HL-60 (cell line): ENCODE data around the gene PLA2R1.

Source experiments
- DNase-seq, 2 experiments: peaks; one replicate each; pipeline ENCODE4 v3.0.0-alpha.2; 2010 to 2020; ENCODE audit warnings: low read depth in 1 of 2, low spot score in 1 of 2
- H3K27ac ChIP-seq: fragments of 250-450 bp; sonication (Bioruptor Pico); replicated peaks from 2 replicates; pipeline ENCODE4 v1.5.1; 2020; ENCODE audit warnings: mild to moderate bottlenecking, moderate library complexity
- H3K27me3 ChIP-seq: fragments of 250-450 bp; sonication (Bioruptor Pico); 2 replicates; pipeline ENCODE4 v1.5.1; 2021; ENCODE audit warnings: mild to moderate bottlenecking, moderate library complexity; ENCODE audit not compliant: insufficient read depth, poor library complexity, severe bottlenecking
- H3K4me3 ChIP-seq: replicated peaks from 2 replicates; pipeline ENCODE4 v1.5.1; 2011; ENCODE audit warnings: mild to moderate bottlenecking, control low read depth, low read length; ENCODE audit not compliant: insufficient read depth
- CTCF ChIP-seq: IDR thresholded peaks from one replicate; pipeline ENCODE4 v1.5.1; 2011; ENCODE audit warnings: low read length, control low read depth, inconsistent platforms; ENCODE audit not compliant: insufficient read depth
- GABPA ChIP-seq: IDR thresholded peaks from 2 replicates; pipeline ENCODE4 v1.6.1; 2012; ENCODE audit warnings: low read depth
- POLR2AphosphoS5 ChIP-seq: IDR thresholded peaks from 2 replicates; pipeline ENCODE4 v1.6.1; 2012; ENCODE audit warnings: low read depth
- REST ChIP-seq: IDR thresholded peaks from 2 replicates; pipeline ENCODE4 v1.6.1; 2012; ENCODE audit warnings: low read depth; ENCODE audit not compliant: insufficient replicate concordance
- SPI1 ChIP-seq: IDR thresholded peaks from 2 replicates; pipeline ENCODE4 v1.6.1; 2012; ENCODE audit warnings: low read depth, mild to moderate bottlenecking, borderline replicate concordance

PLA2R1 gene

GRCh38 chr2:159910951-159911350 lies 151.5 kb downstream of the PLA2R1 start:
- Histone ChIP-seq H3K27me3 (no peaks in the 10 kb centered on the region), H3K4me3 (no peak overlapping the region), H3K27ac (no peak overlapping the region)
- TF ChIP-seq REST, result no peak
- no peak for TF ChIP-seq SPI1
- no peak for TF ChIP-seq GABPA
- TF ChIP-seq POLR2AphosphoS5, result no peak
- no peak for TF ChIP-seq CTCF
- no peak for DNase-seq

GRCh38 chr2:159908623-159909022 lies 153.8 kb downstream of the PLA2R1 start:
- no peak for DNase-seq
- Histone ChIP-seq H3K27me3 (no peaks in the 10 kb centered on the region), H3K27ac (no peak overlapping the region), H3K4me3 (no peak overlapping the region)
- TF ChIP-seq POLR2AphosphoS5 (no peak), CTCF (no peak), GABPA (no peak), REST (no peak), SPI1 (no peak)

- no peak for DNase-seq
Observed at GRCh38 chr2:159907909-159908308, 154.5 kb downstream of the PLA2R1 start.

More at GRCh38 chr2:159907909-159908308, 154.5 kb downstream of the PLA2R1 start:
- Histone ChIP-seq H3K27ac (no peak overlapping the region), H3K27me3 (no peaks in the 10 kb centered on the region), H3K4me3 (no peak overlapping the region)
- TF ChIP-seq REST, result no peak
- TF ChIP-seq GABPA, result no peak
- TF ChIP-seq CTCF, result no peak
- TF ChIP-seq SPI1, result no peak
- TF ChIP-seq POLR2AphosphoS5, result no peak
